NCI-H1694 (cell line): ENCODE data around the gene DOK6.

Source experiments
- DNase-seq: peaks from one replicate; lab custom pipeline; 2025; lab: John Stamatoyannopoulos, UW

The DOK6 gene

GRCh38 chr18:69752737-69753380 is 352.2 kb downstream of the DOK6 start:
- no peak for DNase-seq

- DNase-seq, result no peak
These were observed 353.4 kb downstream of the DOK6 start for GRCh38 chr18:69754108-69754507.

GRCh38 chr18:69755041-69755440 is 354.4 kb downstream of the DOK6 start:
- no peak for DNase-seq

- no peak for DNase-seq
These were observed 355.3 kb downstream of the DOK6 start for GRCh38 chr18:69755856-69756496.

GRCh38 chr18:69757733-69758132 is 357.0 kb downstream of the DOK6 start:
- DNase-seq, result no peak

GRCh38 chr18:69758458-69758857 is 357.8 kb downstream of the DOK6 start:
- DNase-seq, result no peak

GRCh38 chr18:69759046-69759445 is 358.4 kb downstream of the DOK6 start:
- DNase-seq, result no peak

GRCh38 chr18:69763002-69763401 is 362.3 kb downstream of the DOK6 start:
- DNase-seq, result no peak

GRCh38 chr18:69763821-69764220 is 363.1 kb downstream of the DOK6 start:
- DNase-seq, result no peak

- DNase-seq, result no peak
These were observed 369.6 kb downstream of the DOK6 start for GRCh38 chr18:69770238-69770637.

- DNase-seq, result no peak
These were observed 374.1 kb downstream of the DOK6 start for GRCh38 chr18:69774831-69775230.

- no peak for DNase-seq
These were observed 376.6 kb downstream of the DOK6 start for GRCh38 chr18:69777248-69777647.

GRCh38 chr18:69778680-69779079 is 378.0 kb downstream of the DOK6 start:
- no peak for DNase-seq

- no peak for DNase-seq
These were observed 380.2 kb downstream of the DOK6 start for GRCh38 chr18:69780851-69781250.

GRCh38 chr18:69784815-69785214 is 384.1 kb downstream of the DOK6 start:
- DNase-seq, result no peak

- no peak for DNase-seq
These were observed 384.8 kb downstream of the DOK6 start for GRCh38 chr18:69785466-69785865.

- DNase-seq, result no peak
These were observed 385.7 kb downstream of the DOK6 start for GRCh38 chr18:69786427-69786826.

- no peak for DNase-seq
These were observed 387.3 kb downstream of the DOK6 start for GRCh38 chr18:69787825-69788547.

GRCh38 chr18:69789794-69790193 is 389.1 kb downstream of the DOK6 start:
- no peak for DNase-seq

GRCh38 chr18:69790649-69791048 is 390.0 kb downstream of the DOK6 start:
- no peak for DNase-seq

GRCh38 chr18:69795791-69796190 is 395.1 kb downstream of the DOK6 start:
- DNase-seq, result no peak

- DNase-seq, result no peak
These were observed 404.3 kb downstream of the DOK6 start for GRCh38 chr18:69804776-69805501.

- no peak for DNase-seq
These were observed 407.7 kb downstream of the DOK6 start for GRCh38 chr18:69808399-69808798.
